Right forelimb (tissue), 1 donor: Measurements from ENCODE around the gene TSACC.

ENCODE experiments used
- DNase-seq: peaks from one replicate; pipeline ENCODE4 v3.0.0-alpha.2; 2018

TSACC gene

DNA sequence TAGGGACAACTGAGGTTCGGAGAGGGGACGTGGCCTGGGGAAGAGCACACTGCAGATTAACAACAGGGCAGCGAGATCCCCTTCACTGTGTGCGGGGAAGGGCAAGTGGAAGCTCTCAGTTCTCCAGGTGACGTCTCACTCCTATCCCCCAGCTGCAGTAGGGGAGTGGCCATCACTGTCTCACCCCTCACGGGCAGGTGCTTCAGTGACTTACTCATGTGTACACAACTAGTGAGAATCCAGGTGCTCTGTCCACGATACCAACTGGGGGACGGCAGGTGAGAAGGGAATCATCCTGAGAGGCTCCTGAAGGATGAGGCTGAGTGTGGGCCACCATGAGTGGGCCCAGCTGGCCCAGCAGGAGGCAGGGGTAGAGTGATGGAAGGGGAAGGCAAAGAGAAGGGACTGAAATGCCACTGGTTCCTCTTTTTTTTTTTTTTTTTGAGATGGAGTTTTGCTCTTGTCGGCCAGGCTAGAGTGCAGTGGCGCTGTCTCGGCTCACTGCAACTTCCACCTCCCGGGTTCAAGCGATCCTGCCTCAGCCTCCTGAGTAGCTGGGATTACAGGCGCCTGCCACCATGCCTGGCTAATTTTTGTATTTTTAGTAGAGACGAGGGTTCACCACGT, 56.6 kb downstream of the TSACC start:
- DNase-seq: no peak
